ENCODE data around the gene TPPP2.

TPPP2 gene

GRCh38 chr14:21017528-21018245 lies 12.3 kb upstream of the TPPP2 start:
- DNase-seq = no peak

GRCh38 chr14:21018286-21018685 lies 11.7 kb upstream of the TPPP2 start:
- DNase-seq = no peak

- DNase-seq = no peak
Observed at GRCh38 chr14:21018781-21019180, 11.2 kb upstream of the TPPP2 start.

- no peak for DNase-seq
Observed at GRCh38 chr14:21019366-21019765, 10.7 kb upstream of the TPPP2 start.

- DNase-seq = no peak
Observed at GRCh38 chr14:21020977-21021545, 9.0 kb upstream of the TPPP2 start.

GRCh38 chr14:21022686-21023085 lies 7.3 kb upstream of the TPPP2 start:
- no peak for DNase-seq

GRCh38 chr14:21023174-21023573 lies 6.8 kb upstream of the TPPP2 start:
- DNase-seq = no peak

- DNase-seq = no peak
Observed at GRCh38 chr14:21023817-21024584, 6.0 kb upstream of the TPPP2 start.

- peak; percentile 87 for DNase-seq
Observed at GRCh38 chr14:21024585-21025370, 5.2 kb upstream of the TPPP2 start, which contains the start of gene NDRG2. Gene NDRG2 (minus strand): TSS chr14:21025061. CDS start chr14:21023315, 1,746 bp downstream.

- peak; percentile 80 for DNase-seq
Observed at GRCh38 chr14:21025371-21026273, 4.4 kb upstream of the TPPP2 start.

- DNase-seq = peak; percentile 71
Observed at GRCh38 chr14:21026274-21026987, 3.6 kb upstream of the TPPP2 start.

- no peak for DNase-seq
Observed at GRCh38 chr14:21026988-21027315, 3.1 kb upstream of the TPPP2 start.

- no peak for DNase-seq
Observed at GRCh38 chr14:21030531-21030930, 514 bp downstream of the TPPP2 start.

GRCh38 chr14:21032326-21033132 lies 2.5 kb downstream of the TPPP2 start:
- DNase-seq = no peak

GRCh38 chr14:21033133-21033698 lies 3.2 kb downstream of the TPPP2 start:
- DNase-seq = no peak

- DNase-seq = no peak
Observed at GRCh38 chr14:21034707-21035106, 4.7 kb downstream of the TPPP2 start, which contains the start of gene RNASE13. Gene RNASE13 (minus strand): TSS chr14:21034807. CDS start chr14:21034288, 519 bp downstream.

GRCh38 chr14:21036751-21037150 lies 6.7 kb downstream of the TPPP2 start:
- no peak for DNase-seq

- DNase-seq = no peak
Observed at GRCh38 chr14:21037156-21037555, 7.1 kb downstream of the TPPP2 start.

- DNase-seq = peak; percentile 92
Observed at GRCh38 chr14:21038441-21039422, 8.7 kb downstream of the TPPP2 start.

All from femur (tissue), 1 donor.